B cell (primary cell): ENCODE data around the gene SCRN1. TPM values are rescaled to one million over a fixed set of nuclear protein-coding genes. Genes with fewer than 3 reads are reported as not detected.

ENCODE experiments used
- ATAC-seq: fragments of 200-7000 bp; cut with Tn5 transposase; one replicate; pipeline ENCODE4 v1.10.0; 2021; ENCODE audit warnings: low read depth, mild to moderate bottlenecking, moderate number of reproducible peaks, moderate library complexity
- CTCF ChIA-PET: fragments of 350-600 bp; sonication (Branson Sonifier 250); formaldehyde crosslinking; loops from one replicate; lab custom pipeline; 2021; ENCODE audit warnings: antibody characterized with exemption, inconsistent platforms; lab: Charles Lee
- POLR2A ChIA-PET: fragments of 350-600 bp; sonication (Branson Sonifier 250); formaldehyde crosslinking; loops from one replicate; lab custom pipeline; 2021; ENCODE audit warnings: antibody characterized with exemption; lab: Charles Lee
- DNase-seq: peaks from one replicate; pipeline ENCODE4 v3.0.0; 2013
- H2AFZ ChIP-seq: 2 replicates; pipeline ENCODE4 v1.6.1; 2012; ENCODE audit warnings: mild to moderate bottlenecking, low read depth, low read length; ENCODE audit not compliant: insufficient read depth, poor library complexity, severe bottlenecking
- H3K27ac ChIP-seq, 2 donors: 1 replicate in 1 of 2; 2 replicates in 1 of 2; pipeline ENCODE4 v1.5.1; 2012 to 2013; ENCODE audit warnings: low read length in 2 of 2, mild to moderate bottlenecking in 2 of 2, moderate library complexity in 1 of 2
- H3K27me3 ChIP-seq, 4 experiments: fragments of 200-600 bp in 1 of 4; sonication (generic) in 1 of 4; replicated peaks in 1 of 4; 1 replicate in 2 of 4; 2 replicates in 2 of 4; pipeline versions ENCODE4 v1.6.1 to v1.7.0; 2013 to 2016; ENCODE audit warnings: low read length in 3 of 4, mild to moderate bottlenecking in 2 of 4, mixed read lengths in 1 of 4, moderate library complexity in 1 of 4; ENCODE audit not compliant: insufficient read depth in 4 of 4, control insufficient read depth in 3 of 4; ENCODE audit errors: control extremely low read depth in 1 of 4
- H3K36me3 ChIP-seq, 2 experiments: replicated peaks in 1 of 2; 1 replicate in 1 of 2; 2 replicates in 1 of 2; pipeline versions ENCODE4 v1.6.1 to v1.7.1; 2013; ENCODE audit warnings: low read length in 1 of 2; ENCODE audit not compliant: insufficient read depth in 2 of 2, control insufficient read depth in 1 of 2; ENCODE audit errors: control extremely low read depth in 1 of 2, extremely low read depth in 1 of 2
- H3K4me1 ChIP-seq, 2 donors: fragments of 200-600 bp in 1 of 2; sonication (generic) in 1 of 2; 1 replicate in 1 of 2; 2 replicates in 1 of 2; pipeline versions ENCODE4 v1.5.1 to v1.6.1; 2013 to 2017; ENCODE audit warnings: low read length in 2 of 2; ENCODE audit not compliant: control insufficient read depth in 2 of 2, insufficient read depth in 2 of 2
- H3K4me2 ChIP-seq: replicated peaks from 2 replicates; pipeline ENCODE3; 2012; ENCODE audit warnings: mild to moderate bottlenecking, low read depth, low read length; ENCODE audit not compliant: poor library complexity, severe bottlenecking
- H3K4me3 ChIP-seq, 5 experiments: fragments of 200-600 bp in 1 of 5; sonication (generic) in 1 of 5; 1 replicate in 3 of 5; 2 replicates in 2 of 5; pipeline versions ENCODE4 v1.5.1 to v1.7.0; 2011 to 2016; ENCODE audit warnings: low read length in 4 of 5, mild to moderate bottlenecking in 4 of 5, low read depth in 2 of 5, control low read depth in 1 of 5, moderate library complexity in 1 of 5; ENCODE audit not compliant: insufficient read depth in 1 of 5; ENCODE audit errors: control extremely low read depth in 1 of 5, extremely low read depth in 1 of 5
- H3K79me2 ChIP-seq: fragments of 200-600 bp; sonication (generic); one replicate; pipeline ENCODE4 v1.6.0; 2016; ENCODE audit warnings: low read length; ENCODE audit not compliant: control insufficient read depth, insufficient read depth
- H3K9ac ChIP-seq: fragments of 200-600 bp; sonication (generic); 2 replicates; pipeline ENCODE4 v1.6.1; 2017; ENCODE audit warnings: mild to moderate bottlenecking, low read length, moderate library complexity
- H3K9me3 ChIP-seq, 3 donors: one replicate each; pipeline versions ENCODE4 v1.6.1 to v1.7.1; 2013; ENCODE audit warnings: low read length in 2 of 3; ENCODE audit not compliant: control insufficient read depth in 2 of 3, insufficient read depth in 1 of 3; ENCODE audit errors: control extremely low read depth in 1 of 3
- H4K20me1 ChIP-seq: 2 replicates; pipeline ENCODE4 v1.6.0; 2012; ENCODE audit warnings: mild to moderate bottlenecking, low read length; ENCODE audit not compliant: insufficient read depth, control insufficient read depth, poor library complexity, severe bottlenecking
- H3K27ac Mint-ChIP-seq: one replicate; pipeline ENCODE4 v1.8.0; 2021; ENCODE audit warnings: mixed read lengths
- H3K27me3 Mint-ChIP-seq: one replicate; pipeline ENCODE4 v1.8.0; 2021; ENCODE audit warnings: mixed read lengths
- H3K4me1 Mint-ChIP-seq: one replicate; pipeline ENCODE4 v1.8.0; 2021; ENCODE audit warnings: mixed read lengths
- H3K4me3 Mint-ChIP-seq: one replicate; pipeline ENCODE4 v1.8.0; 2021; ENCODE audit warnings: mixed read lengths
- H3K9me3 Mint-ChIP-seq: one replicate; pipeline ENCODE4 v1.8.0; 2022; ENCODE audit warnings: mixed read lengths; ENCODE audit not compliant: insufficient read depth
- EZH2 ChIP-seq: IDR thresholded peaks from 2 replicates; pipeline ENCODE4 v1.6.1; 2012; ENCODE audit warnings: borderline replicate concordance, low read depth, mild to moderate bottlenecking, moderate library complexity, low read length; ENCODE audit not compliant: insufficient read depth, poor library complexity, severe bottlenecking
- WGBS: methylation state at CpG from one replicate; pipeline ENCODE4 v1.1.5; 2013; ENCODE audit warnings: missing lambda C conversion rate; ENCODE audit not compliant: insufficient coverage; 5-methylcytosine and 5-hydroxymethylcytosine counted together
- intact Hi-C: fragments of 100-400 bp; cut with micrococcal nuclease; formaldehyde crosslinking; loops from one replicate; pipeline ENCODE4 v1.10.0; 2022
- polyA plus RNA-seq: library from polyadenylated mRNA; depleted of rRNA; stranded (reverse); fragments of >200 nt; gene quantifications from 2 replicates; pipeline ENCODE4 v1.2.3, GENCODE V29; 2012
- total RNA-seq, 2 donors: library from RNA; stranded (reverse); fragments of 120-200 nt in 1 of 2; gene quantifications; 1 replicate in 1 of 2; 2 replicates in 1 of 2; pipeline versions ENCODE4 v1.2.3 to v1.2.4, GENCODE V29; 2013 to 2022
- TF ChIP-seq, protein P1 (sequence below): fragments of 200-600 bp; IDR thresholded peaks from one replicate; pipeline ENCODE4 v1.8.0; 2022; ENCODE audit warnings: antibody characterized with exemption, mild to moderate bottlenecking

SCRN1 gene
- total and polyA plus RNA-seq, 2 donors (not counting 1 experiment from before 2014, with no cell fraction given), result 16.6 to 66.6 TPM

DNA sequence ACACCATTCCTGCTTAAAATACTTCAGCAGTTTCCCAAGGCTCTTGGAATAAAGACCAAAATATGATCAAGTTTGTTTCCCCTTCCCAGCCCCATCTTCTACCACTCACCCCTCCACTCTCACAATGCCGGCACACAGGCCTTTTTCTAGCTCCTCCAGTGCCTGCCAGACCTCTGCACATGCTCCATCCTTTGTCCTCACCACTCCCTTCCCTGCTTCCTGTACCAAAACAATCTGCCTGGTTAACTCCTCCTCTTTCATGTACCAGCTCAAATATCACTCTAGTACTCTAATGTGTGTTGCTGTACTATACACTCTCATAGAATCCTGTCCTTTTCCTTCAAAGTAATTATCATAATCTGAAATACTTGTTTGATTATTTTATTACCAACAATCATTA, 19.4 kb downstream of the SCRN1 start:
- no peak overlapping the region for H3K27ac Mint-ChIP-seq

DNA sequence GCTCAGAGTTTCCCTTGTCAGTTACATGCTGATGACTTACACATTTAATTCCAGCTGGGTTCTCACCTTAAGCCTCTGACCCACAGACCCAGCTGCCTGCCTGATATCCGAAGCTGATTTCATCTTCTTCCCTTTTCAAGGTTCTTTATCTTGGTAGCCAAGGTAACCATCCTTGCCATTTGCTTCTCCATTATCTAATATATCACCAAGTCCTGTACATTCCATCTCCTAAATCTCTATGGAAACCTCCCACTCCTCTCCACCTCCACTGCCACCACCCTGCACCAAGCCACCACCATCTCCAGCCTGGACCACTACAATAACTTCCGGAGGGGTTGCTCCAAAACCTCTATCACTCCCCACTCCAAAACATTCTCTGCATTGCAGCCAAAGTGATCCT, 19.9 kb downstream of the SCRN1 start:
- H3K4me2 ChIP-seq, result no peak overlapping the region
- H3K9me3 Mint-ChIP-seq, result no peaks in the 10 kb centered on the region
- no peaks in the 10 kb centered on the region for H3K27me3 ChIP-seq
- H4K20me1 ChIP-seq, result peaks cover 41% of the 10 kb centered on the region
- no peak overlapping the region for H3K4me3 ChIP-seq
- intact Hi-C loops, result no loop called here
- H3K27me3 Mint-ChIP-seq, result no peaks in the 10 kb centered on the region
- ATAC-seq (no peak), DNase-seq (no peak)
- H3K36me3 ChIP-seq, result peaks cover 3 to 12% of the 10 kb centered on the region in 2 experiments
- H3K4me1 ChIP-seq, result no peaks in the 10 kb centered on the region
- TF ChIP-seq EZH2, result no peak
- TF ChIP-seq, protein P1, sequence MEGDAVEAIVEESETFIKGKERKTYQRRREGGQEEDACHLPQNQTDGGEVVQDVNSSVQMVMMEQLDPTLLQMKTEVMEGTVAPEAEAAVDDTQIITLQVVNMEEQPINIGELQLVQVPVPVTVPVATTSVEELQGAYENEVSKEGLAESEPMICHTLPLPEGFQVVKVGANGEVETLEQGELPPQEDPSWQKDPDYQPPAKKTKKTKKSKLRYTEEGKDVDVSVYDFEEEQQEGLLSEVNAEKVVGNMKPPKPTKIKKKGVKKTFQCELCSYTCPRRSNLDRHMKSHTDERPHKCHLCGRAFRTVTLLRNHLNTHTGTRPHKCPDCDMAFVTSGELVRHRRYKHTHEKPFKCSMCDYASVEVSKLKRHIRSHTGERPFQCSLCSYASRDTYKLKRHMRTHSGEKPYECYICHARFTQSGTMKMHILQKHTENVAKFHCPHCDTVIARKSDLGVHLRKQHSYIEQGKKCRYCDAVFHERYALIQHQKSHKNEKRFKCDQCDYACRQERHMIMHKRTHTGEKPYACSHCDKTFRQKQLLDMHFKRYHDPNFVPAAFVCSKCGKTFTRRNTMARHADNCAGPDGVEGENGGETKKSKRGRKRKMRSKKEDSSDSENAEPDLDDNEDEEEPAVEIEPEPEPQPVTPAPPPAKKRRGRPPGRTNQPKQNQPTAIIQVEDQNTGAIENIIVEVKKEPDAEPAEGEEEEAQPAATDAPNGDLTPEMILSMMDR, result no peak
- no peak overlapping the region for H3K9ac ChIP-seq
- H3K27ac Mint-ChIP-seq, result no peak overlapping the region
- H3K9me3 ChIP-seq, result no peaks in the 10 kb centered on the region
- no peak overlapping the region for H3K4me3 Mint-ChIP-seq
- ChIA-PET CTCF (interaction anchor here (0.5 kb wide), 1 partner anchor 306 kb away, joined by 3 read pairs; no protein-coding TSS in a partner anchor), POLR2A (no interaction called here)
- H2AFZ ChIP-seq, result no peak overlapping the region
- H3K79me2 ChIP-seq, result peaks cover 28% of the 10 kb centered on the region
- H3K27ac ChIP-seq, result no peak overlapping the region
- H3K4me1 Mint-ChIP-seq, result peaks cover 25% of the 10 kb centered on the region
- WGBS, result 71% methylated on average over 1 of the region's 2 CpGs

More for the DNA sequence above, 19.4 kb downstream of the SCRN1 start:
- CTCF ChIA-PET, result interaction anchor here (0.5 kb wide), 1 partner anchor 306 kb away, joined by 3 read pairs; no protein-coding TSS in a partner anchor
- H3K27ac ChIP-seq, result no peak overlapping the region
- Mint-ChIP-seq H3K4me3 (no peak overlapping the region), H3K9me3 (no peaks in the 10 kb centered on the region), H3K27me3 (no peaks in the 10 kb centered on the region), H3K4me1 (peaks cover 25% of the 10 kb centered on the region)
- intact Hi-C loops, result no loop called here
- H3K9me3 ChIP-seq, result no peaks in the 10 kb centered on the region
- POLR2A ChIA-PET, result no interaction called here
- TF ChIP-seq, protein P1, result no peak
- TF ChIP-seq EZH2, result no peak
- ATAC-seq (no peak), DNase-seq (no peak)
- H3K27me3 ChIP-seq, result no peaks in the 10 kb centered on the region
- H3K4me3 ChIP-seq, result no peak overlapping the region
- no peak overlapping the region for H3K9ac ChIP-seq
- H3K36me3 ChIP-seq, result peaks cover 3 to 10% of the 10 kb centered on the region in 2 experiments
- WGBS, result 100% methylated on average over 1 of the region's 1 CpG
- H2AFZ ChIP-seq, result no peak overlapping the region
- peaks cover 44% of the 10 kb centered on the region for H4K20me1 ChIP-seq
- H3K4me2 ChIP-seq, result no peak overlapping the region
- no peaks in the 10 kb centered on the region for H3K4me1 ChIP-seq
- peaks cover 28% of the 10 kb centered on the region for H3K79me2 ChIP-seq
